Measurements from ENCODE around the gene TBC1D20.

TBC1D20 gene

GRCh38 chr20:438571-439469 is 23.5 kb downstream of the TBC1D20 start:
- peak in 2 of 3 donors; percentile 24 to 33 for DNase-seq (ENCODE audit: low read depth in 3 of 3, low spot score in 1 of 3)

DNA sequence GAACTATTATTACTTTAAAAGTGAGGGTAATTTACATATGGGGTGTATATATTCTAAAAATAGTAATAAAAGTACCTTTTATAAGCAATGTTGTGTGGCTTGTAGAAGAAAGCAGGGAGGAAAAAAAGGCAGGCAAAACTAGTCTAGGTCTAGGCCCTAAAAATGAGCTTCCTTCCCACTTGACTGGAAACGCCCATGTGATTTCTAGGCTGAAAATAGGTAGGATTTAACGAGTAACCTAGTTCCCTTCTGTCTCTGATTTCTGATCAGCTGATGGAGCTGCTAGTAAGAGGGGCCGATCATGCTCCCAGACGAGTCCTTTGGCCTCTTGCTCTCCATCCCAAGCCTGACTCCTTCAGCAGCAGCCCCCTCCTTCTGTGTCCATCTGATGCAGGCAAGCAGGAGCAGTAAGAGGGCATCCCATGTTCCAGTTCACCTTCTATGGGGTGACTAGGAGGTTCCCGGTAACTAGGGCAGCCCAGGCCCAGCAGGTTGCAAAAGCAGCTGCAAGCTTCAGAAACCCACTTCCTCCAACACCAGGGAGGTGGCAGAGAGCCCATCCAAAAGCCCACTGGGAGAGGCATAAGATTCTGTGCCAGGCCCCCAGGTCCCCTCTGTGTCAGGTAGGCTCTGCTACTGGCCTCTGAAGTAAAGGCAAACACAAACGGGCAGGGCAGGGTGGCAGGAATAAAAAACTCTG is 24.4 kb downstream of the TBC1D20 start:
- no peak for DNase-seq (ENCODE audit: low read depth in 3 of 3, low spot score in 1 of 3)

- no peak for DNase-seq (ENCODE audit: low read depth in 3 of 3, low spot score in 1 of 3)
Measured at GRCh38 chr20:436476-436875, 25.9 kb downstream of the TBC1D20 start.

GRCh38 chr20:435558-435957 is 26.8 kb downstream of the TBC1D20 start:
- no peak for DNase-seq (ENCODE audit: low read depth in 3 of 3, low spot score in 1 of 3)

- no peak for DNase-seq (ENCODE audit: low read depth in 3 of 3, low spot score in 1 of 3)
Measured at GRCh38 chr20:434661-435419, 27.5 kb downstream of the TBC1D20 start.

GRCh38 chr20:434221-434620 is 28.1 kb downstream of the TBC1D20 start:
- no peak for DNase-seq (ENCODE audit: low read depth in 3 of 3, low spot score in 1 of 3)

GRCh38 chr20:433300-433975 is 28.9 kb downstream of the TBC1D20 start:
- peak in 2 of 3 donors; percentile 17 to 34 for DNase-seq (ENCODE audit: low read depth in 3 of 3, low spot score in 1 of 3)

DNA sequence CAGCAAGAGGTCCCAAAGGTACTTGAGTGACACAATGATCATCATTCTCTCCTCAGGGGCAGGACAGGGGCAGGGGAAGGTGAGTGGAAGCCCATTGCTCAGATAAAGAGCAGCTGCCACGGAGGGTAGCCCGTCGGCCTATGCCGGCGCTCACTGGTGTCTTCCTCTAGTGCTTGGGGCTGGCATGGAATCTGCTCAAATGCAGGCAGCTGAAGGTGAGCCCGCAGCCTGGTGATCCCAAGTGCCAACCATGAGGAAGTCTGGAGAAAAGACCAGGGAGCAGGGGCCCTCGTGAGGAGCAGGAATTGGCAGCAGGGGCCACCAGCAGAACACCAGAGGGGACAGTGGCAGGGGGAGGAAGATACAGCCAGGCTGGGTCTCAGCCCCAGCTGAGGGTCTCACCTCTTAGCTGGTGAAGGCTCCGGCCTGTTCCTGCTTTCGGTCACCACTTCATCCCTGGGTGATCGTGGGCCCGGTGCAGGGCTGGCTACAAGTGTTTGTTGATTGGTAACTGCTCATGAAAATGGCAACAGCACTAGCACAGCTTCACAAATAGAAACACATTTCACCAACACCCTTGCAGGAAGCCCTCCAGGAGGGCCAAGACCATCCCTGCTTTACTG is 29.5 kb downstream of the TBC1D20 start:
- no peak for DNase-seq (ENCODE audit: low read depth in 3 of 3, low spot score in 1 of 3)

DNA sequence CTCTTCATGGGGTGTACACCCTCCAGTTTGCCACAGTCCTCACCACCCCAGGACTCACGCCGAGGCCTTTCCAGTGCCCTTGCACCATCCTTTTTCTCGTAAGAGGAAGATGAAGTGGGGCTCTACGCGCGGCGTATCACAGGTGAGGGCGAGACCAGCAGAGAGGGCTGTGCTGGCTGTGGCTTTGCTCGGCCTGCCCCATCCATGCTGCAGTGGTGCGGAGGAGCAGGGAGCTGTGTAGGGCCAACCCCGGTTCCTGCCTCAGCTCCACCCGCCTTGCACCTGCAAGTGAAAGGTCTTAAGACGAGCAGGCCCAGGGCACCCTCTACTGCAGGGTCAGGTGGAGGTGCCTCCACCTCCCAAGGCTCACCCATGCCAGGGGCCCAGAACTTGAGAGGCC is 30.1 kb downstream of the TBC1D20 start:
- DNase-seq (ENCODE audit: low read depth in 3 of 3, low spot score in 1 of 3): no peak

GRCh38 chr20:431012-431904 is 31.1 kb downstream of the TBC1D20 start:
- no peak for DNase-seq (ENCODE audit: low read depth in 3 of 3, low spot score in 1 of 3)

DNA sequence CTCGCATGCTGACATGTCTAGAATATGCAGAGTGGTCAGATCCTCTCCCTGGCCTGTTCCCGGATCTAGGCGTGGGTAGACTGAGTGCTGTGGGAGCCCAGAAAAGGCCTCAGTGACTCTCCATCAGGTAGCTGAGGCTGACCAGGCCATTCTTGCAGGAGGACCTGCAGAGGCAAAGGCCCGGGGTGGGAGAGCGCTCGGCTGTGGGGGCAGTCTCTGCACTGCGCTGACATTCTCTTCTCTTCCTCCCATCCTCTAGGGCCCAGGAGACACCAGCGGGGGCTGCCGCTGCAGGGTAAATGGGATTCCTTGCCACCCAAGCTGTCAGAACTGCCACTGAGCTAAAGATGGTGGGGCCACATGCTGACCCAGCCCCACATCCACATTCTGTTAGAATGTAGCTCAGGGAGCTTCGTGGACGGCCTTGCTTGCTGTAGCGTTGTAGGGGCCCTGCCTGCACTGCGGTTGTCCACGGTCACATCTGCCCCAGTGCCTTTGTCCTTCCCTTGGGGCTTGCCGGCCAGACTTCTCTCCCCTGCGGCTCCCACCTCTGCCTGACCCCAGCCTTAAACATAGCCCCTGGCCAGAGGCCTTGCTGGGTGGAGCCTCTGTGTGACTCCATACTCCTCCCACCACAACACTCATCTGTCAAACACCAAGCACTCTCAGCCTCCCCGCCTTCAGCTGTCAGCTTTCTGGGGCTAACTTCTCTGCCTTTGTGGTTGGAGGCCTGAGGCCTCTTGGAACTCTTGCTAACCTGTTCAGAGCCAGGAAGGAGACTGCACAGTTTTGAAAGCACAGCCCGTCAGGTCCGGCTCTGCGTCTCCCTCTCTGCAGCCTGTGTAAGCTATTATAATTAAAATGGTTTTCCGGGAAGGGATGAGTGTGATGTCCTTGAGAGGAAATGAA is 32.0 kb downstream of the TBC1D20 start:
- DNase-seq (ENCODE audit: low read depth in 3 of 3, low spot score in 1 of 3): no peak

GRCh38 chr20:428658-429200 is 33.6 kb downstream of the TBC1D20 start:
- no peak for DNase-seq (ENCODE audit: low read depth in 3 of 3, low spot score in 1 of 3)

DNA sequence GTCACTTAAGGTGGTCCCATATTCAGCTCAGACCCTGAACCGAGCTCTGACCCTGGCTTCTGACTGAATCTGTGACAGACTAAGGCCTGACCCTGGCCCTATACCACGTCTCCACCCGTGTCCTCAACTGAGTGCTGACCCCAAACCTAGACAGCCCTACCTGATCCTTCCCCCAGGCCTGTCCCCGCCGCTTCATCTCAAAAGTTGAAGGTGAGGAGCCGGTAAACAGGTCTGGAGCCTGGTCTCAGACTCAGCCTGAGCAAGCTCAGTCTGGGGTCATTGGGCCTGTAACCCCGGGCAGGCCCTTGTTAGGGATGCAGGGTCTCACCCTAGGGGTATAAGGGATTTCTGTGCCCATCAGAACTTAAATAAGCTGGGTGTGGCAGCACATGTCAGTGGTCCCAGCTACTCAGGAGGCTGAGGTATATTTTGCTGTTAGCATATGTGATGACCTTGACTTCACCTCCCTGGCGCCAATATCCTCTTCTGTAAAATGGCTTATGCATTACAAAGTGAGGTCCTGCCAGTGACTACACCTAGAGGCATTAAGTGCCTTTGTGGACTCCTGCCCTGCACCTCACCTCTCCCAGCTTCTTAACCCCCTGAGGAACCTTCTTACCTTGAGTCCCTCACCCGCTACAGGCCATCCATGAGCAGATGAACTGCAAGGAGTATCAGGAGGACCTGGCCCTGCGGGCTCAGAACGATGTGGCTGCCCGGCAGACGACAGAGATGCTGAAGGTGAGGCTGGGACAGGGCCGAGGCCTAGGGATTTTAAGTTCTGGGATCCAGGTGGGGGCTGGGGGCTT is 34.3 kb downstream of the TBC1D20 start:
- no peak for DNase-seq (ENCODE audit: low read depth in 3 of 3, low spot score in 1 of 3)

- DNase-seq (ENCODE audit: low read depth in 3 of 3, low spot score in 1 of 3): no peak
Measured at GRCh38 chr20:427401-427800, 34.9 kb downstream of the TBC1D20 start.

DNA sequence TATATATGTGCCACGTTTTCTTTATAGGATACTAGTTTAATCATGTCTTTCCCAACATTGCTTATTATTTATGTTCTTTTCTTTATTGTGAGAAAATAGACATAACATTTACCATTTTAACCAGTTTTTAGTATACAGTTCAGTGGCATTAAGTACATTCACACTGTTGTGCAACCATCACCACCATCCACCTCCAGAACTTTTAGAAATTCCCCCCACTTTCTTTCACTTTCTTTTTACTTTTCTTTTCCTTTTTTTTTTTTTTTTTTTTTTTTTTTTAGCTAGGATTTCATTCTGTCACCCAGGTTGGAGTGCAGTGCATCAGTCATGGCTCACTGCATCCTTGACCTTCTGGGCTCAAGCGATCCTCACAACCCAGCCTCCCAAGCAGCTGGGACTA is 35.8 kb downstream of the TBC1D20 start:
- no peak for DNase-seq (ENCODE audit: low read depth in 3 of 3, low spot score in 1 of 3)

- DNase-seq (ENCODE audit: low read depth in 3 of 3, low spot score in 1 of 3): no peak
Measured at GRCh38 chr20:421685-422250, 40.6 kb downstream of the TBC1D20 start.
